DOHH2 (cell line): ENCODE results near the gene ARL6IP1.
A peak's percentile ranks its signal among the peaks of the same experiment; 100 is the strongest.

Experiments
- H3F3A ChIP-seq: fragments of 200-600 bp; sonication (generic), shearing (Covaris generic); 2 replicates; pipeline ENCODE4 v1.6.0; 2016; ENCODE audit warnings: antibody characterized with exemption, mild to moderate bottlenecking; ENCODE audit not compliant: control insufficient read depth, insufficient read depth
- H3K27ac ChIP-seq: fragments of 200-600 bp; sonication (generic); 2 replicates; pipeline ENCODE4 v1.5.1; 2014; ENCODE audit warnings: low read depth, mild to moderate bottlenecking, low read length, moderate library complexity
- H3K27me3 ChIP-seq: fragments of 200-600 bp; sonication (generic); 2 replicates; pipeline ENCODE4 v1.6.1; 2014; ENCODE audit warnings: mild to moderate bottlenecking, low read length, mixed read lengths; ENCODE audit not compliant: control insufficient read depth
- H3K36me3 ChIP-seq: fragments of 200-600 bp; sonication (generic); 2 replicates; pipeline ENCODE4 v1.6.1; 2014; ENCODE audit warnings: mild to moderate bottlenecking, low read length, moderate library complexity, mixed read lengths; ENCODE audit not compliant: control insufficient read depth
- H3K4me1 ChIP-seq: fragments of 200-600 bp; sonication (generic); 2 replicates; pipeline ENCODE4 v1.6.1; 2014; ENCODE audit warnings: mild to moderate bottlenecking, low read length, mixed read lengths; ENCODE audit not compliant: control insufficient read depth
- H3K4me2 ChIP-seq: fragments of 200-600 bp; sonication (generic); 2 replicates; pipeline ENCODE4 v1.6.0; 2014; ENCODE audit warnings: mild to moderate bottlenecking, low read length, moderate library complexity
- H3K4me3 ChIP-seq: fragments of 200-600 bp; sonication (generic); 2 replicates; pipeline ENCODE4 v1.5.1; 2014; ENCODE audit warnings: mild to moderate bottlenecking, low read length, mixed read lengths
- H3K79me2 ChIP-seq: fragments of 200-600 bp; sonication (generic); 2 replicates; pipeline ENCODE4 v1.6.1; 2014; ENCODE audit warnings: mild to moderate bottlenecking, low read length, mixed read lengths; ENCODE audit not compliant: control insufficient read depth
- H3K9me2 ChIP-seq: fragments of 200-600 bp; sonication (generic); replicated peaks from 2 replicates; pipeline ENCODE4 v1.6.1; 2014; ENCODE audit warnings: mild to moderate bottlenecking, low read length, mixed read lengths; ENCODE audit not compliant: control insufficient read depth
- H3K9me3 ChIP-seq: fragments of 200-600 bp; sonication (generic); 2 replicates; pipeline ENCODE4 v1.6.1; 2014; ENCODE audit warnings: antibody characterized with exemption, low read length, mixed read lengths; ENCODE audit not compliant: control insufficient read depth, insufficient read depth
- H4K20me1 ChIP-seq: fragments of 200-600 bp; sonication (generic); 2 replicates; pipeline ENCODE4 v1.6.0; 2014; ENCODE audit warnings: low read depth, mild to moderate bottlenecking, antibody characterized with exemption, low read length, moderate library complexity; ENCODE audit not compliant: control insufficient read depth, insufficient read depth
- CTCF ChIP-seq: fragments of 200-600 bp; sonication (generic); IDR thresholded peaks from one replicate; pipeline ENCODE4 v1.5.1; 2014; ENCODE audit warnings: antibody characterized with exemption, mild to moderate bottlenecking, low read depth, low read length; ENCODE audit not compliant: poor library complexity, severe bottlenecking
- EZH2phosphoT487 ChIP-seq: fragments of 200-600 bp; sonication (generic); IDR thresholded peaks from 2 replicates; pipeline ENCODE4 v1.6.1; 2017; ENCODE audit warnings: borderline replicate concordance, mild to moderate bottlenecking, antibody characterized with exemption, low read length, moderate library complexity, mixed read lengths

ARL6IP1 gene

GRCh38 chr16:18811925-18812324, 10.6 kb upstream of the ARL6IP1 start:
- H4K20me1 ChIP-seq = no peaks in the 10 kb centered on the region
- peaks cover under 1% of the 10 kb centered on the region; the same call in 1 of the 2 replicates for H3K4me1 ChIP-seq
- H3F3A ChIP-seq = peaks cover 10% of the 10 kb centered on the region; the same call in 1 of the 2 replicates
- H3K79me2 ChIP-seq = peaks cover 3% of the 10 kb centered on the region; the same call in 1 of the 2 replicates
- H3K4me2 ChIP-seq = no peak overlapping the region
- H3K27ac ChIP-seq = no peak overlapping the region
- TF ChIP-seq CTCF = no peak
- no peak for TF ChIP-seq EZH2phosphoT487
- no peaks in the 10 kb centered on the region for H3K27me3 ChIP-seq
- peaks cover 81% of the 10 kb centered on the region for H3K36me3 ChIP-seq
- H3K9me2 ChIP-seq = no peaks in the 10 kb centered on the region
- H3K4me3 ChIP-seq = no peak overlapping the region
- no peaks in the 10 kb centered on the region for H3K9me3 ChIP-seq

- peaks cover 80% of the 10 kb centered on the region for H3K36me3 ChIP-seq
- no peak overlapping the region for H3K4me3 ChIP-seq
Observed at GRCh38 chr16:18809165-18809564, 7.8 kb upstream of the ARL6IP1 start.

GRCh38 chr16:18805257-18805773, 4.0 kb upstream of the ARL6IP1 start:
- Histone ChIP-seq H3K27ac (peak overlapping the region; percentile 40), H3K27me3 (no peaks in the 10 kb centered on the region), H3K4me2 (peak overlapping the region; percentile 40; the same call in 1 of the 2 replicates), H3K9me3 (no peaks in the 10 kb centered on the region), H3K36me3 (peaks cover 69% of the 10 kb centered on the region), H3F3A (peaks cover 48% of the 10 kb centered on the region), H3K79me2 (peaks cover 29% of the 10 kb centered on the region), H3K4me3 (no peak overlapping the region), H4K20me1 (peaks cover 5% of the 10 kb centered on the region; the same call in 1 of the 2 replicates), H3K4me1 (peaks cover 44% of the 10 kb centered on the region), H3K9me2 (no peaks in the 10 kb centered on the region)
- no peak for TF ChIP-seq EZH2phosphoT487

More at GRCh38 chr16:18809165-18809564, 7.8 kb upstream of the ARL6IP1 start:
- no peaks in the 10 kb centered on the region for H3K27me3 ChIP-seq
- H3K27ac ChIP-seq = no peak overlapping the region
- H4K20me1 ChIP-seq = no peaks in the 10 kb centered on the region
- H3K79me2 ChIP-seq = peaks cover 13% of the 10 kb centered on the region; the same call in 1 of the 2 replicates
- H3K9me2 ChIP-seq = no peaks in the 10 kb centered on the region
- H3K4me1 ChIP-seq = peaks cover 27% of the 10 kb centered on the region
- no peak overlapping the region for H3K4me2 ChIP-seq
- TF ChIP-seq CTCF (no peak), EZH2phosphoT487 (no peak)
- peaks cover 29% of the 10 kb centered on the region for H3F3A ChIP-seq
- H3K9me3 ChIP-seq = no peaks in the 10 kb centered on the region

GRCh38 chr16:18804540-18804939, 3.2 kb upstream of the ARL6IP1 start:
- H3K36me3 ChIP-seq = peaks cover 69% of the 10 kb centered on the region
- H3K4me2 ChIP-seq = peak overlapping the region; percentile 40
- H3K79me2 ChIP-seq = peaks cover 37% of the 10 kb centered on the region
- peak overlapping the region; percentile 40 for H3K27ac ChIP-seq
- peaks cover 52% of the 10 kb centered on the region for H3K4me1 ChIP-seq
- H3K4me3 ChIP-seq = no peak overlapping the region
- no peaks in the 10 kb centered on the region for H3K9me2 ChIP-seq
- TF ChIP-seq EZH2phosphoT487 = no peak
- no peak for TF ChIP-seq CTCF
- peaks cover 50% of the 10 kb centered on the region for H3F3A ChIP-seq
- H4K20me1 ChIP-seq = peaks cover 13% of the 10 kb centered on the region
- H3K27me3 ChIP-seq = no peaks in the 10 kb centered on the region
- no peaks in the 10 kb centered on the region for H3K9me3 ChIP-seq
